ENCODE data around the gene ASB7. TPM values are rescaled to one million over a fixed set of nuclear protein-coding genes. Genes with fewer than 3 reads are reported as not detected.

The ASB7 gene
- polyA plus RNA-seq, 3 donors: 5.3 to 9.8 (median 7.6) TPM

DNA sequence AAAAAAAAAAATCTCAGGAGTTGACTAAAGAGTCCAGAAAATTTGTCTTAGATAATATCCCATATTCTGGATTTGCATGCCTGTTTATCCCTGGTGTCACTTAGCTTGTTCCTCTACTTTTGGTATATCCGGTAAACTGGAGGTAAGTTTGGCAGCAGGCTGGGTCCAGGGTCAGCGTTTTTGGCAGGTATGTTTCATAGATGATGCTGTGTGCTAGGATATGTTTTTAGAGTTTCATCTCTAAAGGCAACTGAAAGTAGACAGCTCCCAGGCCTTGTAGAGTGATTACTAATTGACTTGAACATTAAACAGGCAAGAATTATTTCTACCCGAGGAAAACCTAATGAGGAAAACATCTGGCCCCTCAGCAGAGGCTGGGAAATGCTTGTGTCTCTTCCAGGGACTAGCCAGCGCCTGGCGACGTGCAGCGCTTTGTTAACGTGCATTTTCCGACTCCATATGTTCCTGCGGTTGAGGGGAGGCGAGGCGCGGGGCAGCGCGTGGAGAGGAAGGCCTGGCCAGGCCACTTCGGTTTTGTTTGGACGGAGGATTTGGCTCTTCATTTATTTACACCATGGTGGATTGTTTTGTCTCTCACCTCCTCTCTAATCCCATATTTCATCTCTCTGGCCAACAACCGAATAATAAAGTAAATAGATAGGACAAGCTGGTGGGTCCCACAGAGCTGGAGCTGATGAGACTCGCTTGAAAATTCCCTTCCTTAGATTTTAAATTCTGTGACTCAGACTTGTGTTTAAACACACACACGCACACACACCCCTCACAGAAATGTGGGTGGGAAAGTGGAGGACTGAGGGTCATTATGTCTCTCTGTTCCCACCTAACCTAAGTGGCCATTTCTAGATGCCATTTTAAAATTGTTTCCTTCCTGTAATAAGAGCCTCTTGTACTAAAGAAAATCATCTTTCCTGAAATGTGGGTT lies 65.3 kb downstream of the ASB7 start:
- DNase-seq: no peak
- H3K4me3 ChIP-seq (replicated peaks in 1 of 3; ENCODE audit: low read depth in 2 of 3, low read length in 3 of 3): no peak overlapping the region
- H3K36me3 ChIP-seq (replicated peaks in 1 of 2; ENCODE audit: control insufficient read depth in 1 of 2, insufficient read depth in 2 of 2, low read length in 2 of 2): no peaks in the 10 kb centered on the region
- H3K36me3 Mint-ChIP-seq: no peaks in the 10 kb centered on the region
- no peaks in the 10 kb centered on the region for H3K27me3 ChIP-seq (ENCODE audit: control insufficient read depth in 2 of 2, insufficient read depth in 2 of 2, low read length in 2 of 2)
- H3K27ac Mint-ChIP-seq: no peak overlapping the region
- no peak overlapping the region for H2AFZ ChIP-seq (ENCODE audit: insufficient read depth, low read depth, low read length, poor library complexity, severe bottlenecking)
- no peak overlapping the region for H3K4me3 Mint-ChIP-seq
- WGBS (ENCODE audit: insufficient coverage): 92% methylated on average over 13 of the region's 20 CpGs
- no peak overlapping the region for H3K27ac ChIP-seq (ENCODE audit: low read depth in 1 of 2, low read length in 2 of 2)
- no peak overlapping the region for H3K9ac ChIP-seq (ENCODE audit: insufficient read depth, low read length, poor library complexity, severe bottlenecking)
- intact Hi-C loops (cut with micrococcal nuclease): no loop called here
- H3K9me3 ChIP-seq (replicated peaks in 1 of 2; ENCODE audit: control insufficient read depth in 1 of 2, insufficient read depth in 1 of 2, low read length in 2 of 2): no peaks in the 10 kb centered on the region
- H3K4me1 Mint-ChIP-seq: no peaks in the 10 kb centered on the region
- H3K9me3 Mint-ChIP-seq: no peaks in the 10 kb centered on the region
- no peaks in the 10 kb centered on the region for H4K20me1 ChIP-seq (ENCODE audit: insufficient read depth, low read length)
- no peaks in the 10 kb centered on the region for H3K79me2 ChIP-seq (ENCODE audit: insufficient read depth, low read length)
- no peaks in the 10 kb centered on the region for H3K4me1 ChIP-seq (ENCODE audit: control insufficient read depth in 1 of 2, insufficient read depth in 2 of 2, low read length in 2 of 2)
- no peak overlapping the region for H3K4me2 ChIP-seq (replicated peaks; ENCODE audit: extremely low read depth, low read length, poor library complexity, severe bottlenecking)
- H3K27me3 Mint-ChIP-seq (ENCODE audit: low read depth in 3 of 3): peaks cover 10 to 11% (median 10%) of the 10 kb centered on the region in 3 donors
- TF ChIP-seq, protein P1, sequence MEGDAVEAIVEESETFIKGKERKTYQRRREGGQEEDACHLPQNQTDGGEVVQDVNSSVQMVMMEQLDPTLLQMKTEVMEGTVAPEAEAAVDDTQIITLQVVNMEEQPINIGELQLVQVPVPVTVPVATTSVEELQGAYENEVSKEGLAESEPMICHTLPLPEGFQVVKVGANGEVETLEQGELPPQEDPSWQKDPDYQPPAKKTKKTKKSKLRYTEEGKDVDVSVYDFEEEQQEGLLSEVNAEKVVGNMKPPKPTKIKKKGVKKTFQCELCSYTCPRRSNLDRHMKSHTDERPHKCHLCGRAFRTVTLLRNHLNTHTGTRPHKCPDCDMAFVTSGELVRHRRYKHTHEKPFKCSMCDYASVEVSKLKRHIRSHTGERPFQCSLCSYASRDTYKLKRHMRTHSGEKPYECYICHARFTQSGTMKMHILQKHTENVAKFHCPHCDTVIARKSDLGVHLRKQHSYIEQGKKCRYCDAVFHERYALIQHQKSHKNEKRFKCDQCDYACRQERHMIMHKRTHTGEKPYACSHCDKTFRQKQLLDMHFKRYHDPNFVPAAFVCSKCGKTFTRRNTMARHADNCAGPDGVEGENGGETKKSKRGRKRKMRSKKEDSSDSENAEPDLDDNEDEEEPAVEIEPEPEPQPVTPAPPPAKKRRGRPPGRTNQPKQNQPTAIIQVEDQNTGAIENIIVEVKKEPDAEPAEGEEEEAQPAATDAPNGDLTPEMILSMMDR (IDR thresholded peaks at IDR 0.05): no peak

DNA sequence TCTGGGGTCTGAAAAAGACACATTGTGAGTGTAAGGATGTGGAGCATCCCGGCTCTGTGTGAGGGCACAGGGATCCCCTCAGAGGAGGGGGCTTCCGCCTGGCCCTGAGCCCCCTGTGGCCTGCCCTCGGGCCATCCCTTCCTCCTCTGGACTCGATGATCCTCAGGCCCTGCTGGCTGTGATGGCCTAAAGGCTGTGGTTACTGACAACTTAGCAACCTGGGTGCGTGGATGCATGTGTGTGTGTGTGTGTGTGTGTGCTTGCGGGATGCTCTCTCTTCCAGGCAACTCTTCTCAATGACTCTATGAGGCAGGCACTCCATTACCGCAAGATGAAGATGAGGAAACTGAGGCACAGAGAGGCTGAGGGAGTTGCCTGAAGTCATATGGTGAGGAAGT lies 66.0 kb downstream of the ASB7 start:
- intact Hi-C loops (cut with micrococcal nuclease): no loop called here
- Histone ChIP-seq H3K4me1 (ENCODE audit: control insufficient read depth in 1 of 2, insufficient read depth in 2 of 2, low read length in 2 of 2) (no peaks in the 10 kb centered on the region), H3K27ac (ENCODE audit: low read depth in 1 of 2, low read length in 2 of 2) (no peak overlapping the region), H3K4me3 (replicated peaks in 1 of 3; ENCODE audit: low read depth in 2 of 3, low read length in 3 of 3) (no peak overlapping the region), H3K36me3 (replicated peaks in 1 of 2; ENCODE audit: control insufficient read depth in 1 of 2, insufficient read depth in 2 of 2, low read length in 2 of 2) (no peaks in the 10 kb centered on the region), H4K20me1 (ENCODE audit: insufficient read depth, low read length) (no peaks in the 10 kb centered on the region), H3K79me2 (ENCODE audit: insufficient read depth, low read length) (no peaks in the 10 kb centered on the region), H3K27me3 (ENCODE audit: control insufficient read depth in 2 of 2, insufficient read depth in 2 of 2, low read length in 2 of 2) (no peaks in the 10 kb centered on the region), H3K4me2 (replicated peaks; ENCODE audit: extremely low read depth, low read length, poor library complexity, severe bottlenecking) (no peak overlapping the region), H3K9ac (ENCODE audit: insufficient read depth, low read length, poor library complexity, severe bottlenecking) (no peak overlapping the region), H3K9me3 (replicated peaks in 1 of 2; ENCODE audit: control insufficient read depth in 1 of 2, insufficient read depth in 1 of 2, low read length in 2 of 2) (no peaks in the 10 kb centered on the region), H2AFZ (ENCODE audit: insufficient read depth, low read depth, low read length, poor library complexity, severe bottlenecking) (no peak overlapping the region)
- 88% methylated on average over 4 of the region's 7 CpGs for WGBS (ENCODE audit: insufficient coverage)
- no peak overlapping the region for H3K27ac Mint-ChIP-seq
- TF ChIP-seq, protein P1 (IDR thresholded peaks at IDR 0.05): no peak
- peaks cover 7 to 11% (median 10%) of the 10 kb centered on the region in 3 donors for H3K27me3 Mint-ChIP-seq (ENCODE audit: low read depth in 3 of 3)
- H3K36me3 Mint-ChIP-seq: no peaks in the 10 kb centered on the region
- no peaks in the 10 kb centered on the region for H3K9me3 Mint-ChIP-seq
- no peak for DNase-seq
- no peaks in the 10 kb centered on the region for H3K4me1 Mint-ChIP-seq
- no peak overlapping the region for H3K4me3 Mint-ChIP-seq

Data from CD14-positive monocyte (primary cell).